GM12864 (cell line): ENCODE measurements around the gene BANF2.

Source experiments
- DNase-seq: peaks from one replicate; pipeline ENCODE4 v3.0.0-alpha.2; 2011; ENCODE audit warnings: low read depth
- H3K4me3 ChIP-seq: 2 replicates; pipeline ENCODE4 v1.5.1; 2011; ENCODE audit warnings: mild to moderate bottlenecking, low read depth, low read length, control low read depth
- TF ChIP-seq, protein P1 (sequence below): IDR thresholded peaks from 2 replicates; pipeline ENCODE4 v1.5.1; 2011; ENCODE audit warnings: low read depth, mild to moderate bottlenecking, moderate library complexity, low read length, control low read depth, inconsistent platforms; ENCODE audit errors: missing control alignments

BANF2 gene

GRCh38 chr20:17742731-17743130 is 43.0 kb downstream of the BANF2 start:
- H3K4me3 ChIP-seq = no peak overlapping the region
- TF ChIP-seq, protein P1, sequence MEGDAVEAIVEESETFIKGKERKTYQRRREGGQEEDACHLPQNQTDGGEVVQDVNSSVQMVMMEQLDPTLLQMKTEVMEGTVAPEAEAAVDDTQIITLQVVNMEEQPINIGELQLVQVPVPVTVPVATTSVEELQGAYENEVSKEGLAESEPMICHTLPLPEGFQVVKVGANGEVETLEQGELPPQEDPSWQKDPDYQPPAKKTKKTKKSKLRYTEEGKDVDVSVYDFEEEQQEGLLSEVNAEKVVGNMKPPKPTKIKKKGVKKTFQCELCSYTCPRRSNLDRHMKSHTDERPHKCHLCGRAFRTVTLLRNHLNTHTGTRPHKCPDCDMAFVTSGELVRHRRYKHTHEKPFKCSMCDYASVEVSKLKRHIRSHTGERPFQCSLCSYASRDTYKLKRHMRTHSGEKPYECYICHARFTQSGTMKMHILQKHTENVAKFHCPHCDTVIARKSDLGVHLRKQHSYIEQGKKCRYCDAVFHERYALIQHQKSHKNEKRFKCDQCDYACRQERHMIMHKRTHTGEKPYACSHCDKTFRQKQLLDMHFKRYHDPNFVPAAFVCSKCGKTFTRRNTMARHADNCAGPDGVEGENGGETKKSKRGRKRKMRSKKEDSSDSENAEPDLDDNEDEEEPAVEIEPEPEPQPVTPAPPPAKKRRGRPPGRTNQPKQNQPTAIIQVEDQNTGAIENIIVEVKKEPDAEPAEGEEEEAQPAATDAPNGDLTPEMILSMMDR = no peak
- DNase-seq = no peak

DNA sequence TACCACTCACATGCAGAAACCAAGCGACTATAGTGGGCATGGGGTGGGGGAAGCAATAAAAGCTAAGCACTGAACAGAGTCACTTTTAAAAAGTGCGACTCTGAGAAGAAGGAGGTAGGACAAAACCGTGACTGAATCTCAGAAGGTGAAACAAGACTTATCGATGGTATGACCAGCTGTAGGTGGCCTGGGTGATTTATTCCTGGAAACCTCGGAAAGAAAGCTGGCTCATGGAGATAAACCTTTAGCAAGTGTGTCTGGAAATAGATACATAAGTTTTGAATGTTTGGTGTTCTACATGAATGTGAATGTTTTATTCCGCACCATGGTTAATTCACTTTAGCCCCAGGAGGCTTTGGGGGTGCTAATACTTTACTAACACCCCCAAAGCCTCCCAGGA is 43.9 kb downstream of the BANF2 start:
- no peak for DNase-seq
- TF ChIP-seq, protein P1 = no peak
- no peak overlapping the region for H3K4me3 ChIP-seq

DNA sequence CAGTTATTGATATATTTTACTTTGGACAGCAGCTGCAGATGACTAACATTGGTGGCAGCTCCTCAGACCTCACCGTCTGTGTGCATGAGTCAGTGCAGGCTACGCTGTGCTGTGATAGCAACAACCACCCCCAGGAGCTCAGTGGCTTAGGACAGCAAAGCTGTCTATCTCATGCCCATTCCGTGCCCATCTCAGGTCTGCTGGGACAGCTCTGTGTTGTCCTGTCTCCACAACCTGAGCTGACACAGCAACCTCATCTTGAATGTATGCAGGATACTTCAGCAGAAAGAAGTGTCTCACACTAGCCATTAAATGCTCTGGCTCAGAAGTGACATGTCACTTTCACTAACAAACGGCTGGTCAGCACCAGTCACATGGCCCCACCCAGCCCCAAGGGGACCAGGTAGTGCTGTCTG is 47.7 kb downstream of the BANF2 start:
- DNase-seq = no peak
- H3K4me3 ChIP-seq = no peak overlapping the region

DNA sequence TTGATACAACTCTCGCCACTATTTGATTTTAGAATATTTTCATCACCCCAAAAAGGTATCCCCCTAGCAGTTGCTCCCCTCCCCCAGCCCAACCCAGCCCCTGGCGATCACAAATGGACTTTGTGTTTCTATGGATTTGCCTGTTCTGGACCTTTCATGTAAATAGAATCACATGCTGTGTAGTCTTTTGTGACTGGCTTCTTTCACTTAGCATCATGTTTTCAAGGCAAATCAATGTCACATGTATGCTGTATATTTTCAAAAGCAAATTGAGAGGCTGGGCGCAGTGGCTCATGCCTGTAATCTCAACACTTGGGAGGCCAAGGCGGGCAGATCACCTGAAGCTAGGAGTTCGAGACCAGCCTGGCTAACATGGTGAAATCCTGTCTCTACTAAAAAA is 48.5 kb downstream of the BANF2 start:
- H3K4me3 ChIP-seq = no peak overlapping the region
- DNase-seq = no peak
- TF ChIP-seq, protein P1 = no peak

More for the DNA sequence above, 47.7 kb downstream of the BANF2 start:
- TF ChIP-seq, protein P1 = no peak

DNA sequence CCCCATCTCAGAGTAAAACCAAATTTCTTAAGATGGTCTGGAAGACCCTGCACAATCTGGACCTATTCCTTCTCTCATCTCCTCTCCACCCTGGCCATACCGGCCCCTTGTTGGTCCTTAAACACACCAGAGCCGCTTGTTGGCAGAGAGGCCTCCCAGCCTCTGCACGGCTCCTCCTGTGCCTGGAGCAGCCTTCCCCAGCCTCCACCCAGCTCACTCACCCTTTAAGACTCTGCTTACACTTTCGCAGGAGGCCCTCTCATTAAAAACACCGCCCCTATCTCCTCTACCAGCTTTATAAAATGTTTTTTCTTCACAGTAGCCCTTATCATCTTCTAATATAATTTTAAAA is 49.8 kb downstream of the BANF2 start:
- no peak for DNase-seq
- no peak overlapping the region for H3K4me3 ChIP-seq
- TF ChIP-seq, protein P1 = no peak

- TF ChIP-seq, protein P1 = no peak
- no peak for DNase-seq
- H3K4me3 ChIP-seq = no peak overlapping the region
Measured at GRCh38 chr20:17749978-17750721, 50.4 kb downstream of the BANF2 start.

GRCh38 chr20:17750722-17751045 is 50.9 kb downstream of the BANF2 start:
- DNase-seq = no peak
- no peak overlapping the region for H3K4me3 ChIP-seq
- TF ChIP-seq, protein P1 = no peak
